HepG2 (cell line): ENCODE data around the gene C9orf85. TPM values are rescaled to one million over a fixed set of nuclear protein-coding genes. Genes with fewer than 3 reads are reported as not detected.
A peak's percentile ranks its signal among the peaks of the same experiment; 100 is the strongest.

Experiments used
- ATAC-seq: fragments of 200-7000 bp; cut with Tn5 transposase; 3 replicates; pipeline ENCODE4 v1.9.1; 2020; ENCODE audit warnings: mild to moderate bottlenecking, moderate library complexity
- BruUV-seq: library from RNA; stranded (reverse); fragments of 400-500 nt; replicated peaks from 2 replicates; lab custom pipeline; 2021; lab: Mats Ljungman, UMichigan
- CTCF ChIA-PET: fragments of 300-600 bp; formaldehyde crosslinking; extraction: SDS; loops from one replicate; lab custom pipeline; 2021; ENCODE audit warnings: low total read pairs, inconsistent platforms, low intra/inter-chr PET ratio; lab: Yijun Ruan, JAX
- POLR2A ChIA-PET: fragments of 350-600 bp; sonication (Branson Sonifier 250); formaldehyde crosslinking; loops from one replicate; lab custom pipeline; 2020; ENCODE audit warnings: antibody characterized with exemption, inconsistent platforms; lab: Yijun Ruan, JAX
- DNase-seq: peaks from one replicate; pipeline ENCODE4 v3.0.0-alpha.2; 2015; ENCODE audit warnings: low spot score
- FAIRE-seq: peaks from 3 replicates; lab custom pipeline; 2011; peaks lifted over from hg19 to GRCh38; lab: Jason Lieb, UNC
- H2AFZ ChIP-seq: one replicate; pipeline ENCODE4 v1.6.1; 2011; ENCODE audit warnings: low read length, inconsistent platforms
- H3K27ac ChIP-seq: fragments of 300-600 bp; 3 replicates; pipeline ENCODE4 v1.8.0; 2011; ENCODE audit warnings: mixed run types, mild to moderate bottlenecking, mixed read lengths, low read length, inconsistent platforms; ENCODE audit not compliant: insufficient read depth; ENCODE audit errors: extremely low read length
- H3K27me3 ChIP-seq, 2 experiments: fragments of 200-600 bp in 1 of 2; 2 replicates in 1 of 2; 3 replicates in 1 of 2; pipeline versions ENCODE4 v1.6.0 to v1.8.0; 2011; ENCODE audit warnings: low read length in 2 of 2, mild to moderate bottlenecking in 2 of 2, moderate library complexity in 2 of 2, inconsistent platforms in 1 of 2; ENCODE audit not compliant: insufficient read depth in 2 of 2, control insufficient read depth in 1 of 2
- H3K36me3 ChIP-seq, 2 experiments: fragments of 200-600 bp in 1 of 2; replicated peaks in 1 of 2; 2 replicates in 1 of 2; 3 replicates in 1 of 2; pipeline versions ENCODE4 v1.5.1 to v1.8.0; 2011; ENCODE audit warnings: low read length in 2 of 2, inconsistent platforms in 1 of 2; ENCODE audit not compliant: insufficient read depth in 2 of 2, control insufficient read depth in 1 of 2
- H3K4me1 ChIP-seq: 2 replicates; pipeline ENCODE4 v1.5.1; 2012; ENCODE audit warnings: low read length, inconsistent platforms; ENCODE audit not compliant: insufficient read depth
- H3K4me2 ChIP-seq: 2 replicates; pipeline ENCODE4 v1.6.0; 2011; ENCODE audit warnings: low read depth, low read length, inconsistent platforms
- H3K4me3 ChIP-seq, 3 experiments: fragments of 200-600 bp in 1 of 3; sonication (generic), shearing (Covaris generic) in 1 of 3; replicated peaks in 1 of 3; 2 replicates each; pipeline ENCODE4 v1.5.1; 2011 to 2016; ENCODE audit warnings: low read length in 3 of 3, inconsistent platforms in 2 of 3, low read depth in 2 of 3, mild to moderate bottlenecking in 2 of 3, control low read depth in 1 of 3, mixed read lengths in 1 of 3; ENCODE audit not compliant: insufficient read depth in 1 of 3
- H3K79me2 ChIP-seq: one replicate; pipeline ENCODE4 v1.6.1; 2011; ENCODE audit warnings: low read length, inconsistent platforms; ENCODE audit not compliant: insufficient read depth
- H3K9ac ChIP-seq: 2 replicates; pipeline ENCODE4 v1.6.0; 2011; ENCODE audit warnings: mild to moderate bottlenecking, low read depth, low read length, inconsistent platforms; ENCODE audit not compliant: insufficient read depth
- H3K9me3 ChIP-seq: 2 replicates; pipeline ENCODE4 v1.5.1; 2012; ENCODE audit warnings: mild to moderate bottlenecking, low read length
- H4K20me1 ChIP-seq: 2 replicates; pipeline ENCODE4 v1.6.0; 2011; ENCODE audit warnings: inconsistent platforms, mild to moderate bottlenecking, low read length, moderate library complexity; ENCODE audit not compliant: insufficient read depth
- FOXA1 ChIP-seq, 2 experiments: fragments of 450-650 bp in 1 of 2; sonication (generic) in 1 of 2; formaldehyde crosslinking in 1 of 2; IDR thresholded peaks; 2 replicates each; pipeline versions ENCODE4 v1.4.0 to v1.6.1; 2016 to 2020; ENCODE audit warnings: missing genetic modification reagents in 1 of 2
- FOXA3 ChIP-seq: IDR thresholded peaks from 2 replicates; pipeline ENCODE4 v1.6.1; 2016; ENCODE audit warnings: missing genetic modification reagents, missing compliant biosample characterization
- HOMEZ ChIP-seq: IDR thresholded peaks from 2 replicates; pipeline ENCODE4 v1.6.1; 2016; ENCODE audit warnings: low read depth
- PATZ1 ChIP-seq: sonication (generic); formaldehyde crosslinking; IDR thresholded peaks from 2 replicates; pipeline ENCODE4 v1.4.0; 2020; ENCODE audit warnings: missing genetic modification reagents
- PLRG1 ChIP-seq: fragments of 450-650 bp; conservative IDR thresholded peaks from 2 replicates; pipeline ENCODE4 v1.6.1; 2016
- SRF ChIP-seq: IDR thresholded peaks from 2 replicates; pipeline ENCODE4 v1.6.1; 2011; ENCODE audit warnings: mild to moderate bottlenecking, low read depth, low read length, moderate library complexity
- ZNF17 ChIP-seq: sonication (generic); formaldehyde crosslinking; IDR thresholded peaks from 2 replicates; pipeline ENCODE4 v1.5.0; 2020; ENCODE audit warnings: mild to moderate bottlenecking, missing genetic modification reagents
- WGBS: methylation state at CpG from one replicate; pipeline ENCODE4 v1.1.6; 2017; ENCODE audit warnings: low lambda C conversion rate; 5-methylcytosine and 5-hydroxymethylcytosine counted together
- in situ Hi-C: cut with HindIII; loops from 2 replicates; pipeline ENCODE4 v1.10.0; 2017; ENCODE audit warnings: low pct_unique_long_range_greater_than_20kb; ENCODE audit not compliant: extremely low pct_ligation_motif_present
- intact Hi-C: fragments of 100-400 bp; cut with micrococcal nuclease; formaldehyde crosslinking; loops from one replicate; pipeline ENCODE4 v1.10.0; 2022; ENCODE audit not compliant: unreplicated experiment
- polyA plus RNA-seq, 8 experiments: library from polyadenylated mRNA; depleted of rRNA in 3 of 8; stranded (reverse) in 7 of 8; unstranded in 1 of 8; fragments of >200 nt; fragmentation: Illumina TruSeq in 4 of 8; extraction: Trizol in 4 of 8; gene quantifications; 2 replicates each; pipeline versions ENCODE4 v1.2.1 to v1.2.3, GENCODE V29; 2011 to 2016; ENCODE audit warnings: low read depth in 4 of 8, missing spikeins in 1 of 8, mixed read lengths in 1 of 8; ENCODE audit not compliant: insufficient read depth in 1 of 8
- total RNA-seq, 5 experiments: library from RNA; depleted of rRNA; stranded (reverse); fragments of >200 nt; fragmentation: Illumina TruSeq; extraction: Trizol; gene quantifications; 2 replicates each; pipeline ENCODE4 v1.2.3, GENCODE V29; 2016; ENCODE audit warnings: low read depth in 1 of 5

The C9orf85 gene
- total and polyA plus RNA-seq, 2 of the 13 experiments (the other 11 are each of a cell fraction or from before 2014, with no cell fraction given): 9.9 to 13.9 TPM

- no peak for FAIRE-seq
- H3K79me2 ChIP-seq: peaks cover 60% of the 10 kb centered on the region
- ATAC-seq: peak; percentile 51; the same call in 2 of the 3 replicates
- TF ChIP-seq PLRG1 (no peak), FOXA1 (IDR thresholded peaks at IDR 0.05) (no peak), FOXA1 (CRISPR knock-in tag; IDR thresholded peaks at IDR 0.05) (peak; percentile 62), FOXA3 (CRISPR knock-in tag) (peak; percentile 83), HOMEZ (CRISPR knock-in tag) (peak; percentile 64; the same call in 1 of the 2 replicates)
- H4K20me1 ChIP-seq: peaks cover 15% of the 10 kb centered on the region
- DNase-seq: peak; percentile 11
- H3K4me3 ChIP-seq: no peak overlapping the region
- no peak overlapping the region for H2AFZ ChIP-seq
- peaks cover 11% of the 10 kb centered on the region; the same call in 1 of the 2 replicates for H3K9me3 ChIP-seq
- 44% methylated on average over 2 of the region's 2 CpGs for WGBS
- peaks cover 40% of the 10 kb centered on the region for H3K4me1 ChIP-seq
- no peaks in the 10 kb centered on the region for H3K27me3 ChIP-seq
- no TSS peak for BruUV-seq
- no peak overlapping the region for H3K27ac ChIP-seq
- intact Hi-C loops (no loop called here), in situ Hi-C loops (no loop called here)
- CTCF ChIA-PET: no interaction called here
- H3K36me3 ChIP-seq: peaks cover 2 to 8% of the 10 kb centered on the region in 2 experiments; a peak in 2 of 5 replicates
- no peak overlapping the region for H3K4me2 ChIP-seq
- POLR2A ChIA-PET: no interaction called here
- H3K9ac ChIP-seq: no peak overlapping the region
These were observed 35.3 kb upstream of the C9orf85 start for GRCh38 chr9:71876106-71876505.

- in situ Hi-C loops: no loop called here
- peaks cover 11% of the 10 kb centered on the region; the same call in 1 of the 2 replicates for H3K9me3 ChIP-seq
- H4K20me1 ChIP-seq: peaks cover 15% of the 10 kb centered on the region
- H3K36me3 ChIP-seq: peaks cover 2 to 6% of the 10 kb centered on the region in 2 experiments; a peak in 2 of 5 replicates
- FAIRE-seq (no peak), ATAC-seq (no peak), DNase-seq (no peak)
- H3K4me3 ChIP-seq: no peak overlapping the region
- H3K4me2 ChIP-seq: no peak overlapping the region
- ChIA-PET POLR2A (no interaction called here), CTCF (no interaction called here)
- intact Hi-C loops: no loop called here
- H3K27ac ChIP-seq: no peak overlapping the region
- TF ChIP-seq SRF: no peak
- TF ChIP-seq ZNF17: no peak
- no peak for TF ChIP-seq PATZ1 (CRISPR knock-in tag)
- BruUV-seq: no TSS peak
- H3K9ac ChIP-seq: no peak overlapping the region
- H3K27me3 ChIP-seq: no peaks in the 10 kb centered on the region
- H3K79me2 ChIP-seq: peaks cover 61% of the 10 kb centered on the region
- H2AFZ ChIP-seq: no peak overlapping the region
- H3K4me1 ChIP-seq: peaks cover 40% of the 10 kb centered on the region
These were observed 34.6 kb upstream of the C9orf85 start for GRCh38 chr9:71876829-71877228.
